Panc1 (cell line): ENCODE data around the gene SLITRK1.

Source experiments
- POLR2AphosphoS5 ChIP-seq: IDR thresholded peaks from 2 replicates; pipeline ENCODE4 v1.6.1; 2012; ENCODE audit warnings: mild to moderate bottlenecking, low read depth, low read length, moderate library complexity
- SIN3A ChIP-seq: IDR thresholded peaks from 2 replicates; pipeline ENCODE4 v1.6.1; 2012; ENCODE audit warnings: low read depth, mild to moderate bottlenecking, low read length, moderate library complexity, borderline replicate concordance; ENCODE audit not compliant: insufficient read depth
- TF ChIP-seq, protein P1 (sequence below): fragments of 450-650 bp; IDR thresholded peaks from 2 replicates; pipeline ENCODE4 v1.5.1; 2017; ENCODE audit warnings: mild to moderate bottlenecking

DNA sequence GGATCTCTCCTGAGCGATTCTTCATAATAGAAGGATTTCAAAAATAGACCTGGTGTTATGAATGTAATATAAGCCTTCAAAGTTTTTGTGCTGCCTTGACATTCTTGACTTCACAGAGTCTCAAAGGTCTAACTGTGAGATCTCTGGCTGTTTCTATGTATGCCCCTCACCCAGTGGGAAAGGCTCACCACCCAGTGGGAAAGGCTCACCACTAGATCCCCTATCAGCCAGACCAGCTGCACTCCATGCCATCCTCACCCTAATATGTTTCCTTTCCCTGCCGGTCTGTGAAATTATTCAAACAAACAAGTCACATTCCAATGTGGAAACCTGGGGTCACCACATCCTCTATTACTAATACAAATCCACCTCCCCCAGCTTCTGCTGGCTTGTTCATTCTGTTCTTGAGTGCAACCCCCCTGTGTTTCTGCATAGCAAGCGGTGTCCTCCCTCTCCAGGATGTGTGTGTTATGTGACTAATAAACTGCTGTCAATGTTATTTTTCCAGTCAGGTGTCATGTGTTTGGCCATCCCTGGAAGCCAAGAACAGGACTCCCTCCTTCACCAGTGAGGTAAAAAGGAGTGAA, 13.8 kb upstream of the SLITRK1 start:
- TF ChIP-seq, protein P1, sequence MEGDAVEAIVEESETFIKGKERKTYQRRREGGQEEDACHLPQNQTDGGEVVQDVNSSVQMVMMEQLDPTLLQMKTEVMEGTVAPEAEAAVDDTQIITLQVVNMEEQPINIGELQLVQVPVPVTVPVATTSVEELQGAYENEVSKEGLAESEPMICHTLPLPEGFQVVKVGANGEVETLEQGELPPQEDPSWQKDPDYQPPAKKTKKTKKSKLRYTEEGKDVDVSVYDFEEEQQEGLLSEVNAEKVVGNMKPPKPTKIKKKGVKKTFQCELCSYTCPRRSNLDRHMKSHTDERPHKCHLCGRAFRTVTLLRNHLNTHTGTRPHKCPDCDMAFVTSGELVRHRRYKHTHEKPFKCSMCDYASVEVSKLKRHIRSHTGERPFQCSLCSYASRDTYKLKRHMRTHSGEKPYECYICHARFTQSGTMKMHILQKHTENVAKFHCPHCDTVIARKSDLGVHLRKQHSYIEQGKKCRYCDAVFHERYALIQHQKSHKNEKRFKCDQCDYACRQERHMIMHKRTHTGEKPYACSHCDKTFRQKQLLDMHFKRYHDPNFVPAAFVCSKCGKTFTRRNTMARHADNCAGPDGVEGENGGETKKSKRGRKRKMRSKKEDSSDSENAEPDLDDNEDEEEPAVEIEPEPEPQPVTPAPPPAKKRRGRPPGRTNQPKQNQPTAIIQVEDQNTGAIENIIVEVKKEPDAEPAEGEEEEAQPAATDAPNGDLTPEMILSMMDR: no peak
- no peak for TF ChIP-seq POLR2AphosphoS5
- no peak for TF ChIP-seq SIN3A
